Right lobe of liver (tissue), 6 donors: ENCODE results near the gene SPATS2L. TPM values are rescaled to one million over a fixed set of nuclear protein-coding genes. Genes with fewer than 3 reads are reported as not detected.

Experiments used
- ATAC-seq, 4 donors: fragments of 200-7000 bp; cut with Tn5 transposase; one replicate each; pipeline ENCODE4 v1.9.1; 2020; ENCODE audit warnings: mild to moderate bottlenecking in 4 of 4, moderate library complexity in 4 of 4
- DNase-seq, 3 donors: peaks; one replicate each; pipeline ENCODE4 v3.0.0-alpha.2; 2020
- H3K27ac ChIP-seq, 3 donors: fragments of 200-600 bp; one replicate each; pipeline ENCODE4 v1.8.0; 2022
- H3K27me3 ChIP-seq, 2 donors: fragments of 200-600 bp; one replicate each; pipeline ENCODE4 v1.8.0; 2022
- H3K36me3 ChIP-seq, 4 donors: fragments of 200-600 bp; sonication (generic) in 1 of 4; one replicate each; pipeline versions ENCODE4 v1.5.1 to v1.8.0; 2017 to 2022; ENCODE audit warnings: control low read depth in 1 of 4
- H3K4me1 ChIP-seq, 4 donors: fragments of 200-600 bp; sonication (generic) in 1 of 4; one replicate each; pipeline versions ENCODE4 v1.5.1 to v1.8.0; 2017 to 2022; ENCODE audit warnings: control low read depth in 1 of 4
- H3K4me3 ChIP-seq, 3 donors: fragments of 200-600 bp; one replicate each; pipeline ENCODE4 v1.8.0; 2022
- H3K9me3 ChIP-seq, 4 donors: fragments of 200-600 bp; sonication (generic) in 1 of 4; one replicate each; pipeline versions ENCODE4 v1.5.1 to v1.8.0; 2017 to 2022; ENCODE audit warnings: control low read depth in 1 of 4
- POLR2A ChIP-seq: fragments of 450-650 bp; IDR thresholded peaks from one replicate; pipeline ENCODE4 v1.6.1; 2017; ENCODE audit warnings: antibody characterized with exemption, mild to moderate bottlenecking
- WGBS: methylation state at CpG from one replicate; pipeline ENCODE4 v1.1.6; 2018; ENCODE audit warnings: low coverage, low lambda C conversion rate; ENCODE audit not compliant: insufficient coverage; ENCODE audit errors: missing lambda C conversion rate; 5-methylcytosine and 5-hydroxymethylcytosine counted together
- intact Hi-C, 2 donors: fragments of 100-400 bp; cut with DNase I; formaldehyde crosslinking; loops; one replicate each; pipeline versions ENCODE4 v1.11.2 to v1.14.1; 2022
- total RNA-seq, 6 experiments: library from RNA; depleted of rRNA in 2 of 6; stranded (reverse); fragments of >200 nt in 2 of 6; fragmentation: NEBNext Ultra II Directional in 3 of 6; extraction: Animal tissue kit (Norgen Biotek cat#: 25700) in 3 of 6; gene quantifications; one replicate each; pipeline versions ENCODE4 v1.1.0 to v1.2.4, GENCODE V29; 2016 to 2023
- TF ChIP-seq, protein P1 (sequence below), 4 donors: fragments of 200-600 bp in 3 of 4; fragments of 450-650 bp in 1 of 4; IDR thresholded peaks; one replicate each; pipeline versions ENCODE4 v1.5.1 to v1.8.0; 2016 to 2022; ENCODE audit warnings: antibody characterized with exemption in 4 of 4, mild to moderate bottlenecking in 2 of 4
- donor health status: DM: no; HTN: yes; CAD: no.
- donor health status: DM: no; HTN: no; CAD: no.
- donor health status: DM: no; HTN: no; CAD: no.
- donor health status: DM: no; HTN: yes; CAD: no.
- donor health status: DM: no; HTN: yes; CAD: no.

The SPATS2L gene
- total RNA-seq, 6 experiments from 2014 or later: 60.7 to 109 (median 72.9) TPM

DNA sequence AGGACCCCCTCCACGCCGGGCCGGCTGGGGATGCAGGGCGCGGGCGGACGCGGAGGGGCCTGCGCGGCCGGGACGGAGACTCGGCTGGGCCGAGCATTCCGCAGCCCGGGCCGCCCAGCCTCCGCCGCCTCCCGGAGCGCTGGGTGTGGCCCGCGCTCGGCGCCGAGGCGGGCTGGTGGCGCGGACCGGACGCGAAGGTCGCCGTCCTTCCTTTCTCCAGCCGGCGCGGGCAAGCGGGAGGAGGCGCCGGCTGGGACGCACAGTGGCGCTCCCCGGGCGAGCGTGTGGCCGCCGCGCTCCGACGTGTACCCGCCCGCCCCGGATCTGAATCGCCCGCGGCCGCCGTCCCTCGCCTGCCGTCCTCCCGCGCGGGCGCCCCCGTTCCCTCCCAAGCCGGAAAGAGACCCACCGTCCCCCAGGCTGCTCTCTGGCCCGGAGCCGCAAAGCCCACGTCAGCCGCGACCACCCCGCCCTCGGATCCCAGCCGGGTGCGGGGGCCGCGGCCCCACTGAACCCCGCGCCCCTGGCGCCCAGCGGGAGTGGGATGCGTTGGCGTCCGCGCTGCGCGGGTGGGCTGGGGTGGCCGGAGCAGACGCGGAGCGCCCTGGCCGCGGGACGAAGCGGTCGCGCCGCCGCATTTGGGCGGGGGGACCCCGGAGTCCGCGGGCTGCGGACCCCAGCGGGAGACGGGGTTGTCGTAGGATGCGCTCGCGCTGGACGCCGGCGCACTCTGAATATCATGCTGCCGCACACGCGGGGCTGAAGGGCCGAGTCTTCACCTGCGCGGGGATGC is 634 bp downstream of the SPATS2L start:
- no peaks in the 10 kb centered on the region for H3K27me3 ChIP-seq
- peaks cover 0 to 39% (median 21%) of the 10 kb centered on the region in 4 donors for H3K4me1 ChIP-seq
- DNase-seq: peak; percentile 62 to 66 (median 66)
- ATAC-seq: peak; percentile 41 to 78 (median 72)
- no peaks in the 10 kb centered on the region for H3K36me3 ChIP-seq
- peak; percentile 29 for TF ChIP-seq POLR2A
- TF ChIP-seq, protein P1, sequence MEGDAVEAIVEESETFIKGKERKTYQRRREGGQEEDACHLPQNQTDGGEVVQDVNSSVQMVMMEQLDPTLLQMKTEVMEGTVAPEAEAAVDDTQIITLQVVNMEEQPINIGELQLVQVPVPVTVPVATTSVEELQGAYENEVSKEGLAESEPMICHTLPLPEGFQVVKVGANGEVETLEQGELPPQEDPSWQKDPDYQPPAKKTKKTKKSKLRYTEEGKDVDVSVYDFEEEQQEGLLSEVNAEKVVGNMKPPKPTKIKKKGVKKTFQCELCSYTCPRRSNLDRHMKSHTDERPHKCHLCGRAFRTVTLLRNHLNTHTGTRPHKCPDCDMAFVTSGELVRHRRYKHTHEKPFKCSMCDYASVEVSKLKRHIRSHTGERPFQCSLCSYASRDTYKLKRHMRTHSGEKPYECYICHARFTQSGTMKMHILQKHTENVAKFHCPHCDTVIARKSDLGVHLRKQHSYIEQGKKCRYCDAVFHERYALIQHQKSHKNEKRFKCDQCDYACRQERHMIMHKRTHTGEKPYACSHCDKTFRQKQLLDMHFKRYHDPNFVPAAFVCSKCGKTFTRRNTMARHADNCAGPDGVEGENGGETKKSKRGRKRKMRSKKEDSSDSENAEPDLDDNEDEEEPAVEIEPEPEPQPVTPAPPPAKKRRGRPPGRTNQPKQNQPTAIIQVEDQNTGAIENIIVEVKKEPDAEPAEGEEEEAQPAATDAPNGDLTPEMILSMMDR (IDR thresholded peaks at IDR 0.05): no peak
- peak overlapping the region; percentile 82 to 92 (median 91) for H3K27ac ChIP-seq
- peak overlapping the region; percentile 72 to 91 (median 86) for H3K4me3 ChIP-seq
- intact Hi-C loops: no loop called here
- WGBS: no CpG with 5 or more reads among the region's 120 CpGs
- H3K9me3 ChIP-seq: no peaks in the 10 kb centered on the region

- Histone ChIP-seq H3K4me3 (peak overlapping the region; percentile 72 to 91 (median 86)), H3K4me1 (peaks cover 0 to 48% (median 25%) of the 10 kb centered on the region in 4 donors), H3K27me3 (no peaks in the 10 kb centered on the region), H3K27ac (peak overlapping the region; percentile 82 to 92 (median 91)), H3K36me3 (no peaks in the 10 kb centered on the region), H3K9me3 (no peaks in the 10 kb centered on the region)
- no peak for TF ChIP-seq POLR2A
- TF ChIP-seq, protein P1 (IDR thresholded peaks at IDR 0.05): no peak
- DNase-seq (no peak), ATAC-seq (peak in 1 of 4 donors; percentile 4)
- intact Hi-C loops: no loop called here
- 3% methylated on average over 13 of the region's 20 CpGs for whole genome bisulfite sequencing
Observed at GRCh38 chr2:200307724-200308545, 1.4 kb downstream of the SPATS2L start.

DNA sequence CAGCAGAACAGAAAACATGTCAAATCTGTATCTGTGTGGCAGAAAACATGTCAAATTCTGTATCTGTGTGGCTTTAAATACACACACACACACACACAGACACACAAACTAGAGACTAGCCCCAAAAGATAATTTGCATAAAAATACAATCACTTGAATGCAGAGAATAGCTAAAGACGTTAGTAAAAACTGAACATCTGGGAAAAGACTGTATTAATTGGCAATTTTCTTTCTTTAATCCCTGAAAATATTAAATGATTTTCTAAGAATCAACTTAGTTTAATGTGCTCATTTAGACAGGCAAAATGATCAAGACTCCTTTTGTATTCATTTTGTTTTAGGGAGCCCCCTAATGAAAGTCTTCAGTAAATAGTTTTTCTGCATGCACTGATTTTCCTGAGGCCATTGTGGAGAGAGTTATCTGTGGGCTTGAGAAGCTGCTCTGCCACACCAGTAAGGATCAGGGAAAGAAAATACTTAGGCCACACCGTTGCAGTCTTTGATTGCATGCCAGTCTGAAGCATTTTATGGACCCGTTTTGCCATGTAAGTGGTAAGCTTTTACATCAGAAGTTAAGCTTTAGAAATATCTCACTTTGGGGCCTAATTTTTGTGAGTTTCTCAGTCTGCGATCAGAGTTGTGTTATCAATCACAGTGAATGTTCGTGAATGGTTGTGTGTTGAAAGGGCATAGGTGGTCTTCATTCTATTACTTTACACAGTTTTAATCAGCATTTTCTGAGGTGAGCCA is 2.2 kb downstream of the SPATS2L start:
- intact Hi-C loops: no loop called here
- Histone ChIP-seq H3K36me3 (no peaks in the 10 kb centered on the region), H3K9me3 (no peaks in the 10 kb centered on the region), H3K27ac (peak overlapping the region; percentile 12 to 92 (median 82)), H3K4me3 (peak overlapping the region; percentile 72 to 91 (median 86)), H3K4me1 (peaks cover 0 to 52% (median 27%) of the 10 kb centered on the region in 4 donors), H3K27me3 (no peaks in the 10 kb centered on the region)
- WGBS: 12% methylated on average over 5 of the region's 5 CpGs
- ATAC-seq (peak in 1 of 4 donors; percentile 4), DNase-seq (no peak)
- TF ChIP-seq, protein P1 (IDR thresholded peaks at IDR 0.05): peak in 2 of 4 donors; percentile 9 to 24
- TF ChIP-seq POLR2A: no peak
